Cardiac fibroblast (primary cell): ENCODE measurements around the gene CYP27B1.
A peak's percentile ranks its signal among the peaks of the same experiment; 100 is the strongest.

Experiments used
- DNase-seq, 2 donors: peaks; one replicate each; pipeline versions ENCODE4 v3.0.0 to v3.0.0-alpha.2; 2010; ENCODE audit warnings: low read depth in 2 of 2
- H3K4me3 ChIP-seq, 2 donors: replicated peaks in 1 of 2; 1 replicate in 1 of 2; 2 replicates in 1 of 2; pipeline ENCODE4 v1.5.1; 2011; ENCODE audit warnings: low read depth in 2 of 2, low read length in 2 of 2, mild to moderate bottlenecking in 2 of 2, moderate library complexity in 1 of 2
- CTCF ChIP-seq: IDR thresholded peaks from one replicate; pipeline ENCODE4 v1.5.1; 2011; ENCODE audit warnings: low read depth, mild to moderate bottlenecking, low read length, inconsistent platforms

CYP27B1 gene

GRCh38 chr12:57730336-57731067 is 36.4 kb downstream of the CYP27B1 start:
- no peak for DNase-seq
- no peak overlapping the region for H3K4me3 ChIP-seq
- TF ChIP-seq CTCF, result no peak

DNA sequence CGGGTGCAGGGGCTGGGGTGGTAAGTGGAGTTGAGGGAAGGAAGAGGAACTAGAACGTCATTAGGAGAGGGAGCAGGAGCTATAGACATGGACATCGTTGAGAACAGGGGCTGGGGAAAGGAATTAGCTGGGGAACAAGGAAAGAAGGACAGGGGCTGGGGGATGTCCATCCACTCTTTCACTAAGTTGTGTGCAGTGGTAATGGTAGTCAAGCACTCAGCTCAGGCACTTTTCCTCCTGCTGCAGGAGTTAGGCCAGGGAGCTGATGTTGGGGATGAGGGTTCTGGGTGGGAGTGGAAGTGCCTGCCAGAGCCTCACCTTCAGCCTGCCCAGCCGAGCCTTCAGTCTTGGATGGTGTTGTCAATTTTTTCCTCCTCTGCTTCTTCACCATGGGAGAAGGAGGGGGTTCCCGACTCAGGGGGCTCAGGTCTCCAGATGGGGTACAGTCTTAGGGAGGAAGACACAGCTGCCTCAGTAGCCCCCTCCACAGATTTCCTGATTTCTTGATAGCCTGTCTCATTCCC is 37.5 kb downstream of the CYP27B1 start:
- TF ChIP-seq CTCF, result no peak
- no peak for DNase-seq
- no peak overlapping the region for H3K4me3 ChIP-seq

DNA sequence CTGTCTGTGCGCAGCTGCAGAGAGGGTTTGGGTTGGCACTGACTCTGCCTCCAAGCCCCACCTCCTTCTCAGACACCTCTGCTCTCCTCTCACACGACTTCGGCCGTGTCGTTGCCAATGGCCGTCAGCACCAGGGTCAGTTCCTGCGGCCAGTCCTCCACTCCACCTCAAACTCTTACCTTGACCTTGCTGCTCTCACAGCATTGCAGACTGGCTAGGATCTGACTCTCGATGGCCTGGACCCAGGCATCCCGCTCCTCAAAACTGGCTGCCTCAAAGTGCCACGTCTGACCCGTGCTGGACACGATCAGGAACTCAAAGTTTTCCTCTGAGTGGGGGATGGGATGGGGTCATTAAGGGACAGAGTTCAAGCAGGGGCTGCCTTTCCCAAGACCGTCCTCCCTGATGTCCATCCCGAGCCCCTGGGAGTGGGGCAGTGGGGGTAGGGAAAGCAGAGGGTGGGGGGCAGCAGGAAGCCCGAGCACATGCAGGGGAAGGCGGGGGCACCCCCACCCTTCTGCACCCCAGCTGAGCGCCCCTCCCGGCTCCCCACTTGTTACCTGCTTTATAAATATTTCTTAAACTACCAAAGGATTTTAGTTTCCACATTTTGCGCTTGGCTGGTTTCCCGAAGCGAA is 39.0 kb downstream of the CYP27B1 start:
- no peak for TF ChIP-seq CTCF
- H3K4me3 ChIP-seq, result no peak overlapping the region
- no peak for DNase-seq

- TF ChIP-seq CTCF, result peak; percentile 42
- DNase-seq, result peak in 1 of 2 donors; percentile 52
- peak overlapping the region; percentile 80 to 87 for H3K4me3 ChIP-seq
Observed at GRCh38 chr12:57726884-57727757, 39.8 kb downstream of the CYP27B1 start.

- peak; percentile 89 for TF ChIP-seq CTCF
- DNase-seq, result peak; percentile 83 to 86
- peak overlapping the region; percentile 80 to 87 for H3K4me3 ChIP-seq
Observed at GRCh38 chr12:57726151-57726883, 40.6 kb downstream of the CYP27B1 start.

GRCh38 chr12:57725851-57726150 is 41.1 kb downstream of the CYP27B1 start:
- TF ChIP-seq CTCF, result no peak
- peak overlapping the region; percentile 80 to 87 for H3K4me3 ChIP-seq
- DNase-seq, result no peak
